NT2/D1 (cell line): ENCODE data around the gene THOP1.

Source experiments
- DNase-seq: peaks from one replicate; pipeline ENCODE4 v3.0.0-alpha.2; 2011; ENCODE audit warnings: low read depth, low spot score
- H3K27me3 ChIP-seq: 2 replicates; pipeline ENCODE4 v1.6.0; 2011; ENCODE audit warnings: mild to moderate bottlenecking; ENCODE audit not compliant: insufficient read length, insufficient read depth
- H3K36me3 ChIP-seq: 2 replicates; pipeline ENCODE4 v1.6.1; 2011; ENCODE audit warnings: mild to moderate bottlenecking, low read length, mixed read lengths; ENCODE audit not compliant: insufficient read depth, insufficient read length
- H3K4me1 ChIP-seq: 2 replicates; pipeline ENCODE4 v1.5.1; 2011; ENCODE audit not compliant: insufficient read depth, insufficient read length
- H3K4me3 ChIP-seq: 2 replicates; pipeline ENCODE4 v1.5.1; 2011; ENCODE audit warnings: low read depth; ENCODE audit not compliant: insufficient read length
- H3K9ac ChIP-seq: 2 replicates; pipeline ENCODE4 v1.6.0; 2011; ENCODE audit warnings: low read depth; ENCODE audit not compliant: insufficient read length
- H3K9me3 ChIP-seq: 2 replicates; pipeline ENCODE4 v1.5.1; 2011; ENCODE audit warnings: mild to moderate bottlenecking, low read length; ENCODE audit not compliant: insufficient read depth
- SUZ12 ChIP-seq: IDR thresholded peaks from 2 replicates; pipeline ENCODE4 v1.6.1; 2011; ENCODE audit not compliant: insufficient read length, insufficient read depth; ENCODE audit errors: extremely low read depth
- YY1 ChIP-seq: IDR thresholded peaks from 2 replicates; pipeline ENCODE4 v1.6.1; 2011; ENCODE audit not compliant: insufficient read length, insufficient read depth
- ZNF274 ChIP-seq: IDR thresholded peaks from 2 replicates; pipeline ENCODE4 v1.6.1; 2011; ENCODE audit warnings: mild to moderate bottlenecking, low read depth, low read length

Gene THOP1

DNA sequence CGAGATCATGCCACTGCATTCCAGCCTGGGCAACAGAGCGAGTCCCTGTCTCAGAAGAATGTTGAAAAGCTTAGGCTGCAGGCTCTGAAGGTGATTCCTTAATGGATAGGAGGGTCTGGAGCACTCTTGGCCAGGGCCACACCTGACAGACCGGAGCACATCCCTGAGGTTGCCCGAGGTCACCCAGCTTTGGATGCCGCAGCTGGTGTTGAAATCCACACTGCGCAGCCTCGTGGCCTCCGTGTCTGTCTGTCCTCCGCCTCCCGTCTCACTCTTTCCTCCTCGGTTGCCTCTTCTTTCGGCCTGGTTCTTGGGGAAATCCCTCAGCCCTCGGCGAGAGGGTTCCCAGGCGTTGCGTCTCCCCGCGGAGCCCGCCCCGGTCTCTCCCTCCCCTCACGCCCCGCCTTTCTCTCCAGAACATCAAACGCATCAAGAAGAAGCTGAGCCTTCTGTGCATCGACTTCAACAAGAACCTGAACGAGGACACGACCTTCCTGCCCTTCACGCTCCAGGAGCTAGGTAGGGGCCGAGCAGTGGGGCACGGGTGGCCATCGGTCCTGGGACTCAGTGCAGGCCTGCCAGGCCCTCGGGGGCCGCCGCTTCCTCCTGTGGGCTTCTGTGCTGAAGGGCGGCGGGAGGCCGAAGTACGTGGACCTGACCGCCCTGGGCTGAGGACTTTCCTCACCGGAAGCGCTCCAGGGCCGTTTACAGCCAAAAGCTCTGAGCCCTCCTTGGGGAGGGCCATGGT is 14.1 kb downstream of the THOP1 start:
- TF ChIP-seq ZNF274 (no peak), YY1 (no peak), SUZ12 (no peak)
- Histone ChIP-seq H3K36me3 (peaks cover 96% of the 10 kb centered on the region), H3K9ac (no peak overlapping the region), H3K4me1 (peaks cover 17% of the 10 kb centered on the region), H3K4me3 (no peak overlapping the region), H3K27me3 (no peaks in the 10 kb centered on the region), H3K9me3 (no peaks in the 10 kb centered on the region)
- no peak for DNase-seq

DNA sequence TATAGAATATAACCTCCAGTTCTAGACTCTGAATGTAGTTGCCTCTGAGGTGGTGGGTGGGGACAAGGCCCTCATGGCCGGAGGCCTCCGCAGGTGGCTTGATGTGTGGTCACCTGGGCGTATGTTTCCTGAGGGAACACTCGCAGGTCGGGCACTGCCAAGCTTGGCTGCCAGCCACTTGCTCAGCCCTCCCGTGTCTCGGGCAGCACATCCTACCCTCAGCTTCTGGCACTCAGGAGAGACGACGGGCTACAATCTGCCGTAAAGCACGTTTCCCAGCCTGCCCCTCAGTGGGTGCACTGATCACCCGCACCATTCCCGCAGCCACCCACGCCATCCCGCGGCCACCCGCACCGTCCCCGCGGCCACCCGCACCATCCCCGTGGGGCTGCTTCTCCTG is 15.2 kb downstream of the THOP1 start:
- DNase-seq: no peak
- Histone ChIP-seq H3K4me1 (peaks cover 17% of the 10 kb centered on the region), H3K36me3 (peaks cover 96% of the 10 kb centered on the region), H3K9me3 (no peaks in the 10 kb centered on the region), H3K4me3 (no peak overlapping the region), H3K27me3 (no peaks in the 10 kb centered on the region), H3K9ac (no peak overlapping the region)
- no peak for TF ChIP-seq SUZ12
- TF ChIP-seq ZNF274: no peak
- TF ChIP-seq YY1: no peak

DNA sequence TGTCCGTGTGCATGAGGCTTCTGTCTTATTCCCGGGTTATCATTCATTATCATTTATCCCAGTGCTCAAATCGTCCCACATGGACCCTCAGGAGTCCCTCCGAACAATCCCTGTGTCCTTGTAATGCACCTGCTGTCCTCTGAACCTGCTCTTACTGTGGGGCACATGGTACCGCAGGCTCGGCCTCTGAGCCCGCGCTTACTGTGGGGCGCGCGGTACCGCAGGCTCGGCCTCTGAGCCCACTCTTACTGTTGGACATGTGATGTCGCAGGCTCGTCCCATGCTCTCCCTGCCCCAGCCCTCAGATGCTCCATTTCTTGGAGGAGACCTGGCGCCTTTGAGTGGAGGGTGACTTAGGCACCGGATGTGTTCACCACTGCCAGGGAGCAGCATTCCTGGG is 17.5 kb downstream of the THOP1 start:
- Histone ChIP-seq H3K4me1 (peaks cover 2% of the 10 kb centered on the region), H3K9me3 (no peaks in the 10 kb centered on the region), H3K27me3 (no peaks in the 10 kb centered on the region), H3K36me3 (peaks cover 95% of the 10 kb centered on the region), H3K9ac (no peak overlapping the region), H3K4me3 (no peak overlapping the region)
- no peak for DNase-seq
- TF ChIP-seq ZNF274 (no peak), YY1 (no peak), SUZ12 (no peak)

DNA sequence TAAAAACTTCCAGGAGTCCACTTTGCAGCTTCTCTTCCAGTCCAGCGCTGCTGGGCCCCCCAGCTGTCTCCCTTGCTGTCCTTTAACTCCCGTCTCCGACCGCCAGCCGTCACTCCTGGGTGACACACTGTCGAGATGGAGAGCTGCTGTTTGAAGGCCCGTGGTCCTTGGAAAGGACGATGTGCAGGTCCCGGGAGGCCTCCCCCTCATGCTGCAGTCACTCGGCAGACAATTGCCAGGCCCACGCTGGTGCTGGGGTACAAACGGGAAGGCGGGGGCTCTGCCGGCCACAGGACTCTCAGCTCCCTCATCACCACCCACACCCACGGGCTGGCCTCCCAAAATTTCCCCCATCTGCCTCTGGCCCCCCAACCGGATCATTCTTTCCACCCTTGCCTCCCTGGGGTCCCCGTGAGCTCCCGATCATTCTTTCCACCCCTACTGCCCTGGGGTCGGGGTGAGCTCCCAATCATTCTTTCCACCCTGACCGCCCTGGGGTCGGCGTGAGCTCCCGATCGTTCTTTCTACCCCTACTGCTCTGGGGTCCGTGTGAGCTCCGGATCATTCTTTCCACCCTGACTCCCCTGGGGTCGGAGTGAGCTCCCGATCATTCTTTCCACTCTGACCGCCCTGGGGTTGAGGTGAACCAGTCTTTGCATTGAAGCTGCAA is 18.3 kb downstream of the THOP1 start:
- no peak for DNase-seq
- no peaks in the 10 kb centered on the region for H3K27me3 ChIP-seq
- peaks cover 2% of the 10 kb centered on the region for H3K4me1 ChIP-seq
- TF ChIP-seq SUZ12 (no peak), YY1 (no peak), ZNF274 (no peak)
- no peak overlapping the region for H3K4me3 ChIP-seq
- H3K9ac ChIP-seq: no peak overlapping the region
- peaks cover 95% of the 10 kb centered on the region for H3K36me3 ChIP-seq
- no peaks in the 10 kb centered on the region for H3K9me3 ChIP-seq

DNA sequence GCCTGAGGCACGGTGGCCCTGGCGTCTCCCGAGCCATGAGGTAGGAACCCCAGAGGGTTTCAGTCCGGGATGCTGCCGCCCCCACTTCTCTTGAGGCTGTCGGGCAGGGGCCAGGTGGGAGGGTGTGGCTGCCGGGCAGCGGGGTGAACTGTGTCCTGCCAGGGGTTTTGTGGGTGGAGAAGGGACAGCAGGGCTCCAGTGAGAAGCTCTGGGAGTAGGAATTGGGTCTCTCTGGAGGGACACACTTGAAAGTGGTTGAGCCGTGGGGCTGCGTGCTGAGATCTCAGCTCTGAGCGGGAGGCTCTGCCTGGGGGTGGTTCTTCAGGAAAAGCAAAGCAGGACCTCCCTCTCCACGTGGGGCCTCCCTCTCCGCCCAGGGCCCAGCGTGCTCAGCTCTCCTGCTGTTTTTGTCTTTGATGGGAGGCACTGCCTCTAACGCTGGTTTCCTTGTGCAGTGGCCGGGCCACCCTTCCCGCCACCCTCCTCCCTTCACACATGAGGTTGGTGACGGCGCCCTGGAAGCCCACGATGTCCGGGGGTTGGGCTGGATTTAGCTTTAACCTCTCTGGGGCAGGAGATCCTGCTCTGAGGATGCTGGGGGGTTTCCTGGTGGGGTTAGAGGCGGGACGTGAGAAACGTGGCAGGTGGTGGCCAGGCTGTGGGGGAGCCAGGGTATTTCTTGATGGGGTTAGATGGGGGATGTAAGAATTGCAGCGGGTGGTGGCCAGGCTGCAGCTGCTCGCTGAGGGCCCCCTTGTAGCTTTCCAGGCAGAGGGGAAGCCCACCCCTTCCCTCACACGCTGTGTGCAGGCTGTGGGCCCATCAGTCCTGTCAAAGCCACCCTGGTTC is 19.1 kb downstream of the THOP1 start:
- Histone ChIP-seq H3K9me3 (no peaks in the 10 kb centered on the region), H3K36me3 (peaks cover 95% of the 10 kb centered on the region), H3K4me1 (peaks cover 2% of the 10 kb centered on the region), H3K27me3 (no peaks in the 10 kb centered on the region), H3K4me3 (no peak overlapping the region), H3K9ac (no peak overlapping the region)
- TF ChIP-seq YY1 (no peak), ZNF274 (no peak), SUZ12 (no peak)
- no peak for DNase-seq

DNA sequence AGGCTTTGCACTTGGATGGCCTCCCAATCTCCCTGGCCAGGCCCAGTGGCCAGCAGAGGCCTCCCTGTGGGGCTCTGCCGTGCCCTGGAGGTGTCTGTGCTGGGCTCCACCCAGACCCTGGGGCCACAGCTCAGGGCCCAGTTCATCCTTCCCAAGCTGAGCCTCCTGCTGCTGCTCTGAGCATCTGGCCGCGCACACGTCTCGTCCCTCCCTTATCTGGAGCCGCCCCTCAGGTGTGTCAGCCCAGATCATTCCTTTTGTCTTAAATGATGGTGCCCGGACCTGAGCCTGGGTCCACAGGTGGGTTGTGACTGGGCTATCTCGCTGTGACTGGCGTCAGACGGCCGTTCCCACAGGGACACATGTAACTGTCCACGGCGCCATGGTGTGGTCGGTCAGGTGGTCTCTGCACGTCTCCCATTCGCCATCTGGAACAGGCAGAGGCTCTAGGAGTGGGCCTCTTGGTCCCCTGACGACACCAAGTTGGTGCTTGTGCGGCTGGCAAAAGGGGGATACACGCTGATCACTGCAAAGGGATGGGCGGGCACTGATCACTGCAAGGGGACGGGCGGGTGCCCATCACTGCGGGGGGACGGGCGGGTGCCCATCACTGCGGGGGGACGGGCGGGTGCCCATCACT is 20.1 kb downstream of the THOP1 start:
- DNase-seq: no peak
- H3K36me3 ChIP-seq: peaks cover 95% of the 10 kb centered on the region
- TF ChIP-seq YY1: no peak
- TF ChIP-seq ZNF274: no peak
- TF ChIP-seq SUZ12: no peak
- no peak overlapping the region for H3K4me3 ChIP-seq
- no peak overlapping the region for H3K9ac ChIP-seq
- no peaks in the 10 kb centered on the region for H3K9me3 ChIP-seq
- peaks cover 2% of the 10 kb centered on the region for H3K4me1 ChIP-seq
- no peaks in the 10 kb centered on the region for H3K27me3 ChIP-seq
